Ectodermal cell (in vitro differentiated cells): ENCODE results near the gene PTCD2.
"Not testable (repeated sequence)": the region's sequence is repeated elsewhere in the genome, so short reads cannot be mapped to it uniquely, and the experiment has no call there.

Experiments
- H3K27ac ChIP-seq: 2 replicates; pipeline ENCODE4 v1.7.0; 2013; ENCODE audit warnings: mild to moderate bottlenecking, low read depth, low read length; ENCODE audit not compliant: insufficient read depth, poor library complexity, severe bottlenecking
- H3K27me3 ChIP-seq: 2 replicates; pipeline ENCODE4 v1.7.0; 2013; ENCODE audit warnings: mild to moderate bottlenecking, low read length; ENCODE audit not compliant: insufficient read depth, control insufficient read depth, poor library complexity, severe bottlenecking
- H3K36me3 ChIP-seq: one replicate; pipeline ENCODE4 v1.7.0; 2013; ENCODE audit warnings: low read length; ENCODE audit not compliant: control insufficient read depth, insufficient read depth
- H3K4me1 ChIP-seq: one replicate; pipeline ENCODE4 v1.7.0; 2013; ENCODE audit warnings: low read length; ENCODE audit not compliant: control insufficient read depth, insufficient read depth
- H3K4me3 ChIP-seq: 2 replicates; pipeline ENCODE4 v1.7.0; 2013; ENCODE audit warnings: low read depth, low read length, control low read depth; ENCODE audit not compliant: insufficient read depth
- H3K9me3 ChIP-seq: 2 replicates; pipeline ENCODE4 v1.7.0; 2013; ENCODE audit warnings: mild to moderate bottlenecking, low read length, moderate library complexity; ENCODE audit not compliant: control insufficient read depth
- WGBS, 2 experiments: methylation state at CpG; one replicate each; pipeline ENCODE4 v1.1.7; 2013; ENCODE audit warnings: missing lambda C conversion rate in 2 of 2; 5-methylcytosine and 5-hydroxymethylcytosine counted together

PTCD2 gene

DNA sequence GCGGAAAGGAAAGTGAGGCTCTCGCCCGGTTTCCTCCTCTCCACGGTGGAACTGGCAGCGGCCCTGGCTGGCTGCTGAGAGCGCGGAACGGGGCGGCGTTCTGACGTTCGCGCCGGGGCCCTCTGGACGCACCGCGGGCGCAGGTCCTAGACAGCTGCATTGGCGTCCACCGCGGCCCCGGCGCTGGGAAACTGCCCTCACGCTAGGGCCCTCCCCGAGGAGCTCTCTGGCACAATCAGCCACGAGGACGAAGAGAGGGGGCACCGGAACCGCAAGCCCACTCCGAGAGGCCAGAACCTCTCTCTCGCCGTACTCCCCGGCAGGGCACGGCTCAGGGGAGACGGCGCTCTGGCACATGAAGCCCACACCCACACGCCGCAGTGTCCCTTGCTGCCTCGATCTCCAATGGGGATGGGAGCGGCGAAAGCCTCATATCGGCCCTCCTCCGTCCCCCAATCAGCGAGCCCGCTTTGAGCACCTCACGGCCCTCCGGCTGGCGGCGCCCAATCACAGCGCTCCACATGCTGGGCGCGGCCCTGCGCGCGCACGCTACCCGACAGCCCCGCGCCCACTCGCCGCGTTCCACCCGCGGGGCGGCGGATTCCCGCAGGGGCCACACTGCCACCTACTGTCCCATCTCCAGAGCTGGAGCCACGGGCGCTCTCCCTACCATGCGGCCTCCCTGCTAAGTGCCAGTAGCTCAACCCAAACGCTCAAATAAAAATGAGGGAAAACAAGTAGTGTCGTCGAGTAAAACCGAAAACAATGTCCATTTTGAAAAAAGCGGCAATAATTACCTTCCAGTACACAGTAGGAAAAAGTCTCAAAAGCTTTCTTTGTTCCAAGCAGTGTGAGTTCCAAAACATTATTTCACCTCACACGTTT is 12.0 kb upstream of the PTCD2 start:
- Histone ChIP-seq H3K4me3 (peak overlapping the region; percentile 63), H3K9me3 (no peaks in the 10 kb centered on the region), H3K27ac (peak overlapping the region; percentile 90), H3K4me1 (peaks cover 11% of the 10 kb centered on the region), H3K27me3 (no peaks in the 10 kb centered on the region), H3K36me3 (peaks cover 12% of the 10 kb centered on the region)
- WGBS, 2 experiments: 23 to 24% methylated on average over 76 of the region's 76 CpGs

DNA sequence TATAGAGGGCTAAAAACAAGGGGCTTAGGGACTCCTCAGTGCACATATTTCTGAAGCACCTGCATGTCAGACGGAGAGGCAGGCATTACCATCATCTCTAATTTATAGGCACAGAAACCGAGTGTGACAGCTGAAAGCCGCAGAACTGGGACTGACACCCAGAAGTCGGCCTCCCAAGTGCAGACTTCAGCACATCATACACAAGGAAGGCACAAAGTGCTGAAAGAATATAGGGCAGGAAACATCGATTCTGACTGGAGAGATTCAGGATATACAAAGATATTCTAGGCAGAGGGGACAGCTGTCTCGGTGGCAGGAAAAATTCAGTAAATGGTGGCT is 11.4 kb upstream of the PTCD2 start:
- 93 to 95% methylated on average over 6 of the region's 6 CpGs for WGBS, 2 experiments
- Histone ChIP-seq H3K4me1 (peaks cover 11% of the 10 kb centered on the region), H3K4me3 (no peak overlapping the region), H3K27me3 (no peaks in the 10 kb centered on the region), H3K27ac (no peak overlapping the region), H3K36me3 (peaks cover 12% of the 10 kb centered on the region), H3K9me3 (no peaks in the 10 kb centered on the region)

DNA sequence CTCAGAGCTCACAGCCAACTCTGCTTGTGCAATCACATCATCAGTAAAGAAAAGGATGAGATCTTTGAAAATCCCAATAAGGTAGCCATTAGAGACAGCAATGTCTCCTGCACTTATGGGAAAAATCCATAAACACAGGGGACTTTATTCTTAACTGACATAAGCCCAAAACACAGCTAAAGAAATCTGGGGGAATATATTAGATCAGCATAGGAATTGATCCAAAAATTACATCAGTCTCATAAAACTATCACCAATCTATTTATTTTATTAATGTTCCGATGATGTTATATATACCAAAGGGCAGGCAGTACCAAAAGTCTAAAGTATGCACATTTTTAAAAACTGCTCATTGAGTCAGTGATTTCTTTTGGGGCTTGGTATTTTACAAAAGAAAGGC is 7.0 kb upstream of the PTCD2 start:
- H3K4me1 ChIP-seq: no peaks in the 10 kb centered on the region
- no peaks in the 10 kb centered on the region for H3K9me3 ChIP-seq
- WGBS, 2 experiments: 100% methylated on average over 1 of the region's 1 CpG; no CpG with 5 or more reads in 1 of the 2 experiments
- H3K36me3 ChIP-seq: peaks cover 18% of the 10 kb centered on the region
- no peaks in the 10 kb centered on the region for H3K27me3 ChIP-seq
- H3K4me3 ChIP-seq: no peak overlapping the region
- no peak overlapping the region for H3K27ac ChIP-seq

DNA sequence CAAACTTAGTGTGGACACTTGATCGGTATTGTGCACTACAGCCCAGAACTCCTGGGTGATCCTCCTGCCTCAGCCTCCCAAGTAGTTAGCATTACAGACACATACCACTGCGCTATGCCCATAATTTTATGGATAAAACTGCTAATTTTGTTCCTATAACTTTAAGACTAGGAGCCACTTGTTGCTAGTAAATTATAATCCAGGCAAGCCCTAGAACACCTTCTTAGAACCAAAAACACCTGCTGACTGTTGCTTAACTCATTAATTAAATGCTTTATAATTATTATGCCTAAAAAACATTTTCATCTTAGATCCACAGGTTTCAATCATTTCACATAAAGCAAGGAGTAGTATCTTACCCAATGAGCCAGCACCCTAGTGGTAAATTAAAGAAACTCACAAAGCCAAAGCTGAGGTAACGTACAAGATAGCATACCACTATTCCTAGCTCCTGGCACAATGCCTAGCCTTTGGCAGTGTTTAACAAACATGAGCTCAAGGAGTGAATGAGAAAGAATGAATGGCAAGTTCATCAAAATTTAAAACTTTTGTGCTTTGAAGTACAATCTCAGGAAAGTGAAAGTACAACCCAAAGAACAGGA is 5.5 kb upstream of the PTCD2 start:
- no peaks in the 10 kb centered on the region for H3K27me3 ChIP-seq
- 88 to 90% methylated on average over 3 of the region's 3 CpGs for WGBS, 2 experiments

DNA sequence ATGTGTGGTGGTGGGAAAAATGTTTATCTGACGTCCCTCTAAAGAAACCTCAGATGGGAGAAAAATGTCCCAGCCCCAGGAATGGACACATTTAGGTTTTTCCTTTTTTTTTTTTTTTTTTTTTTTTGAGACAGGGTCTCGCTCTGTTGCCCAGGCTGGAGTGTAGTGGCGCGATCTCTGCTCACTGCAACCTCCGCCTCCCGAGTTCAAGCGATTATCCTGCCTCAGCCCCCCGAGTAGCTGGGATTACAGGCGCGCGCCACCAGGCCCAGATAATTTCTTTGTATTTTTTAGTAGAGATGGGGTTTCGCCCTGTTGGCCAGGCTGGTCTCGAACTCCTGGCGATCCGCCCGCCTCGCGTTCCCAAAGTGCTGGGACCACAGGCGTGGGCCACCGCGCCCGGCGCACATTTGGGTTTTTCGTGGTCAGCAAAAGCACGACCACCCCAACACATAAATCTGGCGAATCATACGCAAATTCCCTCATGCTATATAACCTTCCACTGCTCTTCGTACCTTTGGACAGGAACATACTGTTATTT is 668 bp upstream of the PTCD2 start:
- Histone ChIP-seq H3K4me3 (peak overlapping the region; percentile 71), H3K27ac (peak overlapping the region; percentile 90)
- not testable (repeated sequence) for H3K27me3 ChIP-seq, H3K9me3 ChIP-seq, H3K36me3 ChIP-seq, H3K4me1 ChIP-seq
- WGBS, 2 experiments: 11 to 13% methylated on average over 28 of the region's 28 CpGs

More for the DNA sequence above, 5.5 kb upstream of the PTCD2 start:
- Histone ChIP-seq H3K4me3 (no peak overlapping the region), H3K36me3 (peaks cover 12% of the 10 kb centered on the region), H3K4me1 (no peaks in the 10 kb centered on the region), H3K9me3 (no peaks in the 10 kb centered on the region), H3K27ac (no peak overlapping the region)

DNA sequence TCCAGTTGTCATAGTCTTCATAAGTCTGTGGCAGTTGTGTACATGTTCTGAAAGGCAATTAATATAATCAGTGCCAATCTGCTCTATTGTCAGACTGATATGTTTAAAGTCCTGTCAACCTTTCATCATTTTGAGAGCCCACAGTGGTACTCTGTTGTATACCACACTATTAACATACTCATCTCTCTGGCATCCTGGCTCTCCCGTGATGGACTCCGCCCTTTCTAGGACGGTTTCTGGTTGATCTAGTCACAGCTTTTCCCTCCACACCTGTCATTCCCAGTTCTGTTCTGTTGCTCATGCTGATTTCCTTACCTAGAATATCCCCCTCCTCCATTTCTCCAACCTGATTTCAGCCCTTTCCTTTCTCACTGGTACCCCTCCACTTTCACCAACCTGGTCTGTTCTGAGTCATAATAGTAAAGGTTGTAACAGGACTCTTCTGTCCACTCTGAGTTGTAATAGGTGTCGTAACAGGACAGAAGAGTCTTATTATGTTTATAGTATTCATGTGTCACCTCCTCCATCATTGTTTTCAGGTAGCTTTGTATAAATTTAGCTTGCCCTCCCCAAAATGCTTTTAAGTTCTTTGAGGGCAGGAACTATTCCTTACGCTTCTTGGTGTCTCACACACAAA is 4.1 kb downstream of the PTCD2 start:
- no peaks in the 10 kb centered on the region for H3K27me3 ChIP-seq
- H3K4me1 ChIP-seq: no peaks in the 10 kb centered on the region
- 92 to 95% methylated on average over 5 of the region's 5 CpGs for WGBS, 2 experiments
- no peaks in the 10 kb centered on the region for H3K9me3 ChIP-seq
- H3K27ac ChIP-seq: no peak overlapping the region
- H3K36me3 ChIP-seq: peaks cover 9% of the 10 kb centered on the region
- no peak overlapping the region for H3K4me3 ChIP-seq

DNA sequence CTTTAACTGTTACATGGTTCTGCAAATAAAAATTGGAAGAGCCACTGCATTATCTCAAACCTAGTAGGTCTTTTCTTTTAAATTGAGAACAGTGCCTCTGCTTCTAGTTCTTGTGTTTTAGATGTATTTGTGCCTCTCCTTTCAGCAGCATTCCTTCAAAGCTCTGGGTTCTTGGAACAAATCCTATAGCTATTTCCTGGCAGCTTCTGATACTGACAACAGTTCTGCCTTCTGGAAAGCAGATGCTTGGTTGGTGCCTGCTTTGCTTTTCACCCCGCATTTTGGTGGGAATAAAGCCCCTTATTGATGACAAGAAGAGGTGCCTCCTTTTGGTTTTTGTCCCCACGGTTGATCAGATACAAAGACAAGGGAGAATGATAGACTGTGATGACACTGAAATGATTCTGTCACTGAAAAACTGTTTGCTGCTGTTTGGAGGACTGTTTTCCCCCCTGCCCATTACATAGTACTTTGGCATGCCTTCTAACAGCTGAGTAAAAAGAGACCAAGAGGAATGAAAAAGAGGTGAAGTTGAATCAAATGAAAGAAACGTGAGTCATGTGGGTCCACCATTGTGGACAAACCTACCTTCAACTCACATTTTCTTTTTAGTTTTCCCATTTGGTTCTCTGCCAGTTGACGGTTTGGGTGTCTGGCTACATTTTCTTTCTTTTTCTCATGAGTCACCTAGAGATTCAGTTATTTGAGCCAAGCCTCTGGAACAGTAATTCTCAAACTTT is 5.6 kb downstream of the PTCD2 start:
- no peak overlapping the region for H3K4me3 ChIP-seq

DNA sequence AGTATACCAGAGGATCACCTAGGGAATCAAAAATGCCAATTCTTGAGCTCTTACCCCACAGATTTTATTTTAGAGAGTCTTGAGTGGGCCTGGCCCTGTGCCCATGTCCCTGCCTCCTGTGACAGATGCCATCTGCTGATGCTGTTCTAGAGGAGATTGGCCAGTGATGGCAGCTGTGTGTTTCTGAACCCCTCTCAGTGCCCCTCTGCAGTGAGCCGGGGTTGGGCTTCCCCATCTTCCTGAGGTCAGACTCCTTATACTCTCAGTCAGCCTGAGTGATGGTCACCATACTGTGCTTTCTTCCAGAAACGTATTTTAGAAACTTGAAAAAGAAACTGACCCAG is 6.1 kb downstream of the PTCD2 start:
- H3K4me1 ChIP-seq: no peaks in the 10 kb centered on the region
- no peaks in the 10 kb centered on the region for H3K27me3 ChIP-seq
- WGBS, 2 experiments: 95 to 97% methylated on average over 2 of the region's 2 CpGs
- H3K9me3 ChIP-seq: no peaks in the 10 kb centered on the region
- no peak overlapping the region for H3K4me3 ChIP-seq
- no peak overlapping the region for H3K27ac ChIP-seq
- peaks cover 10% of the 10 kb centered on the region for H3K36me3 ChIP-seq

More for the DNA sequence above, 5.6 kb downstream of the PTCD2 start:
- Histone ChIP-seq H3K27ac (no peak overlapping the region), H3K4me1 (no peaks in the 10 kb centered on the region), H3K9me3 (no peaks in the 10 kb centered on the region), H3K36me3 (peaks cover 10% of the 10 kb centered on the region), H3K27me3 (no peaks in the 10 kb centered on the region)
- 95 to 97% methylated on average over 4 of the region's 4 CpGs for WGBS, 2 experiments

DNA sequence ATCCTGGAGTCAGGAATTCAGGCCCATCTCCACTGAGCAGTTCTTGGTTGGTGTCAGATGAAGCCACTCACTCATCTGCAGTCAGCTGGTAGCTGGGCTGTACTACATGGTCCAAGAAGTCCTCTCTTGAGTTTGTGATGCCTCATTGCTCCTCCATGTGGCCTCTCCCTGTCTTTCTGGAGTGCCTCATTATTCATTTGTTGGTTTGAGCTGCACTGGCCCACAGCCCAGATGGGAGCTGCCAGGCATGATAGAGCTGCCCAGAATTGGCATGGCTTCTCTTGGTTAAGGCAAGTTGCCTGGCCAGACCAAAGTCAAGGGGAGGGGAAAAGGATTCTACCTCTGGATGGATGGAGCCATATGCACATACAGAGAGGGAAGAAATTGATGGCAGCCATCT is 8.0 kb downstream of the PTCD2 start:
- no peaks in the 10 kb centered on the region for H3K4me1 ChIP-seq
- H3K27ac ChIP-seq: no peak overlapping the region
- no peak overlapping the region for H3K4me3 ChIP-seq
- peaks cover 10% of the 10 kb centered on the region for H3K36me3 ChIP-seq
- H3K9me3 ChIP-seq: no peaks in the 10 kb centered on the region
- H3K27me3 ChIP-seq: no peaks in the 10 kb centered on the region

DNA sequence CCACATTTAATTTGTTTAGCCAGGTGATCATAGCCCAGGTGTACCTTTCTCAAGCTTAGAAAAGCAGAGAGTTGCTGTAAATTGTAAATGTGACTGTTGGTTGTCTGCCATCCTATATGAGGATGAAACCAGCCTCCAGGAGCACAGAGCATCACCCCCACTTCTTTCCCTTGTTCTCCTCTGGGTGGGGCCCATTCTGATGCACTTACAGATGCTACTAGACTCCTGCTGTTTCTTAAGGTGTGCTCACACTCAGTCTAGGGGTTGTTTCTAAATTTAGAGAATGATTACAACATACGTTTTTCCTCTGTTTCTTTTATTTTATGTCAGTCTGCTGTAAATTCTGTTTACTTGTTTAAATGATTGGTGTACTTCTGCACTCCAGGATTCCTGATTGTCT is 10.5 kb downstream of the PTCD2 start:
- Histone ChIP-seq H3K36me3 (peaks cover 10% of the 10 kb centered on the region), H3K27me3 (no peaks in the 10 kb centered on the region), H3K4me3 (no peak overlapping the region), H3K27ac (no peak overlapping the region), H3K9me3 (no peaks in the 10 kb centered on the region), H3K4me1 (no peaks in the 10 kb centered on the region)
- 100% methylated on average over 1 of the region's 1 CpG; no CpG with 5 or more reads in 1 of the 2 experiments for WGBS, 2 experiments
